ENCODE results near the gene ARID5A. TPM values are rescaled to one million over a fixed set of nuclear protein-coding genes. Genes with fewer than 3 reads are reported as not detected.
A peak's percentile ranks its signal among the peaks of the same experiment; 100 is the strongest.

Gene ARID5A
- total RNA-seq, 1 experiment from 2014 or later = 7.3 TPM

DNA sequence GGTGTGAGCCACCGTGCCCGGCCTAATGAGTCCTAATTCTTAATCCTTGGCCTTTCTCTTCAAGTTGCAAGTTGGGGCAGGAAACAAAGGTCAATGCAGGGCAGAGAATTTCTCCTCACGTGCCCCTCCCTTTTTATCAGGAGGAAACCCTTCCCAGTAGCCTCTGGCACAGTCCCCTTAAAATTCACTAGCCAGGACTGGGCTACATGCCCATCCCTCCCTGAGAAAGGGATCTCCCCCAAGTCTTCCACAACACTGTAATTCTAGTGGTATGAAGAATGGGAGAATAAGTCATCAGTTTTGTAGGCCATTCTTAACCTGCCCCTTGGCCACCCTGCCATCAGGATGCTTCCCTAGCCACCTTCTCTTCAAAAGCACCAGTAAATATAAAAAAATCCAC lies 42.2 kb downstream of the ARID5A start:
- Histone ChIP-seq H3K9me3 (ENCODE audit: low read depth, low read length, poor library complexity, severe bottlenecking) (no peaks in the 10 kb centered on the region), H3K36me3 (ENCODE audit: insufficient read depth, low read length, poor library complexity, severe bottlenecking) (no peaks in the 10 kb centered on the region), H3K4me3 (ENCODE audit: low read depth, low read length, poor library complexity, severe bottlenecking) (no peak overlapping the region), H3K27me3 (replicated peaks; ENCODE audit: insufficient read depth, low read depth, low read length, poor library complexity) (no peaks in the 10 kb centered on the region), H3K27ac (ENCODE audit: low read depth, low read length, poor library complexity, severe bottlenecking) (no peak overlapping the region), H3K4me1 (ENCODE audit: insufficient read depth, low read length, poor library complexity, severe bottlenecking) (no peaks in the 10 kb centered on the region)
- CTCF ChIA-PET = no interaction called here
- intact Hi-C loops (cut with micrococcal nuclease; ENCODE audit: unreplicated experiment) = no loop called here
- BruUV-seq (replicated peaks) = no TSS peak
- no peak for TF ChIP-seq EZH2 (IDR thresholded peaks at IDR 0.05; ENCODE audit: borderline replicate concordance, low read depth, low read length, poor library complexity, severe bottlenecking)
- TF ChIP-seq, protein P1, sequence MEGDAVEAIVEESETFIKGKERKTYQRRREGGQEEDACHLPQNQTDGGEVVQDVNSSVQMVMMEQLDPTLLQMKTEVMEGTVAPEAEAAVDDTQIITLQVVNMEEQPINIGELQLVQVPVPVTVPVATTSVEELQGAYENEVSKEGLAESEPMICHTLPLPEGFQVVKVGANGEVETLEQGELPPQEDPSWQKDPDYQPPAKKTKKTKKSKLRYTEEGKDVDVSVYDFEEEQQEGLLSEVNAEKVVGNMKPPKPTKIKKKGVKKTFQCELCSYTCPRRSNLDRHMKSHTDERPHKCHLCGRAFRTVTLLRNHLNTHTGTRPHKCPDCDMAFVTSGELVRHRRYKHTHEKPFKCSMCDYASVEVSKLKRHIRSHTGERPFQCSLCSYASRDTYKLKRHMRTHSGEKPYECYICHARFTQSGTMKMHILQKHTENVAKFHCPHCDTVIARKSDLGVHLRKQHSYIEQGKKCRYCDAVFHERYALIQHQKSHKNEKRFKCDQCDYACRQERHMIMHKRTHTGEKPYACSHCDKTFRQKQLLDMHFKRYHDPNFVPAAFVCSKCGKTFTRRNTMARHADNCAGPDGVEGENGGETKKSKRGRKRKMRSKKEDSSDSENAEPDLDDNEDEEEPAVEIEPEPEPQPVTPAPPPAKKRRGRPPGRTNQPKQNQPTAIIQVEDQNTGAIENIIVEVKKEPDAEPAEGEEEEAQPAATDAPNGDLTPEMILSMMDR (conservative IDR thresholded peaks at IDR 0.05; ENCODE audit: low read depth, low read length) = no peak
- DNase-seq (ENCODE audit: low spot score) = no peak
- POLR2A ChIA-PET (ENCODE audit: low non-redundant PET) = no interaction called here

DNA sequence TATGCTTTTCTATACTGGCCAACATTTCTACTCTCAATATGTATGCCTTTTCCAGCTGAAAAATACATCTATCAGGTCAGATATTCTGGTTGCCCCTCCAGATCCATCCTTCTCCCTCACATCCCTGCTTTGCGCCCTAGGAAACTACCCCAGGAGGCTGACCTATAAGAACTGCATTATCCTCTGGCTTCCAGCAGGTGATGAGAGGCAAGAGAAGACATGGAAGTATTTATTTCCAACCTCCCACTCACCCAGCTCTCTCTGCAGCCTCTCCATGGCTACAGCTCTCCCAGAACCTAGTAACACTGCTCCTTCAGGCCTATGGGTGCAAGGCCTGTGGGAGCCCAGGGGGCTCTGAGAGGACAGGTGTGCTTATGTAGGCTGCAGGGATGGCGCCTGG lies 42.9 kb downstream of the ARID5A start:
- Histone ChIP-seq H3K4me3 (ENCODE audit: low read depth, low read length, poor library complexity, severe bottlenecking) (no peak overlapping the region), H3K36me3 (ENCODE audit: insufficient read depth, low read length, poor library complexity, severe bottlenecking) (no peaks in the 10 kb centered on the region), H3K27me3 (replicated peaks; ENCODE audit: insufficient read depth, low read depth, low read length, poor library complexity) (no peaks in the 10 kb centered on the region), H3K27ac (ENCODE audit: low read depth, low read length, poor library complexity, severe bottlenecking) (no peak overlapping the region), H3K4me1 (ENCODE audit: insufficient read depth, low read length, poor library complexity, severe bottlenecking) (no peaks in the 10 kb centered on the region), H3K9me3 (ENCODE audit: low read depth, low read length, poor library complexity, severe bottlenecking) (no peaks in the 10 kb centered on the region)
- ChIA-PET CTCF (no interaction called here), POLR2A (ENCODE audit: low non-redundant PET) (no interaction called here)
- no TSS peak for BruUV-seq (replicated peaks)
- intact Hi-C loops (cut with micrococcal nuclease; ENCODE audit: unreplicated experiment) = no loop called here
- TF ChIP-seq, protein P1 (conservative IDR thresholded peaks at IDR 0.05; ENCODE audit: low read depth, low read length) = no peak
- no peak for TF ChIP-seq EZH2 (IDR thresholded peaks at IDR 0.05; ENCODE audit: borderline replicate concordance, low read depth, low read length, poor library complexity, severe bottlenecking)
- no peak for DNase-seq (ENCODE audit: low spot score)

DNA sequence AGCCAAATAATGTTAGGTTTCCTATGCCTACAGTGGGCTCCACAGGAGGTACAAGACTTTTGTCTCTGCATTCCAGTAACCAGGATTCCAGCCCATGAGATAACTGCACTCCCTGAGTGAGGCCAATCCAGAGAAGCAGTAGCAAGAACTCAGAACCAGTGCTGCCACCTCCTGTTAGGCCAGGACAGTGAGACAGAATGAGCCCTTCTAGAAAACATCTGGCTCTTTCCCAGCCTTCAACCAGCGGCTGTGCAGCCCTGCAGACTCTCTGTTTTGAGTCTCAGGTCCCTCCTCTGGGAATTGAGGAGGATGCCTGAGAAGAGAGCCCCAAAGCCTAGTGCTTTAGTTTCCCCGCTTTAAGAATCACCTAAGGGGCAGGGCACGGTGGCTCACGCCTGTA lies 44.2 kb downstream of the ARID5A start:
- TF ChIP-seq EZH2 (IDR thresholded peaks at IDR 0.05; ENCODE audit: borderline replicate concordance, low read depth, low read length, poor library complexity, severe bottlenecking) = no peak
- TF ChIP-seq, protein P1 (conservative IDR thresholded peaks at IDR 0.05; ENCODE audit: low read depth, low read length) = peak; percentile 47
- intact Hi-C loops (cut with micrococcal nuclease; ENCODE audit: unreplicated experiment) = no loop called here
- peak; percentile 70 for DNase-seq (ENCODE audit: low spot score)

More for the DNA sequence above, 44.2 kb downstream of the ARID5A start:
- no peaks in the 10 kb centered on the region for H3K9me3 ChIP-seq (ENCODE audit: low read depth, low read length, poor library complexity, severe bottlenecking)
- POLR2A ChIA-PET (ENCODE audit: low non-redundant PET) = no interaction called here
- H3K36me3 ChIP-seq (ENCODE audit: insufficient read depth, low read length, poor library complexity, severe bottlenecking) = no peaks in the 10 kb centered on the region
- H3K4me1 ChIP-seq (ENCODE audit: insufficient read depth, low read length, poor library complexity, severe bottlenecking) = no peaks in the 10 kb centered on the region
- H3K27ac ChIP-seq (ENCODE audit: low read depth, low read length, poor library complexity, severe bottlenecking) = no peak overlapping the region
- no peaks in the 10 kb centered on the region for H3K27me3 ChIP-seq (replicated peaks; ENCODE audit: insufficient read depth, low read depth, low read length, poor library complexity)
- BruUV-seq (replicated peaks) = no TSS peak
- CTCF ChIA-PET = no interaction called here
- no peak overlapping the region for H3K4me3 ChIP-seq (ENCODE audit: low read depth, low read length, poor library complexity, severe bottlenecking)
